HG03469 (cell line): ENCODE measurements around the gene TAOK1.

Experiments used
- ATAC-seq: cut with Tn5 transposase; IDR thresholded peaks from one replicate; pipeline ENCODE4 v1.9.1; 2021; ENCODE audit warnings: mild to moderate bottlenecking, moderate library complexity, moderate number of reproducible peaks; ENCODE audit not compliant: unreplicated experiment

The TAOK1 gene

GRCh38 chr17:29568331-29569244, 178.4 kb downstream of the TAOK1 start, which contains the start of gene TP53I13:
TSS of gene TP53I13 (plus strand) at chr17:29568701. CDS start at chr17:29568759, 58 bp downstream.
- ATAC-seq, result no peak

GRCh38 chr17:29569245-29569950, 179.2 kb downstream of the TAOK1 start:
- ATAC-seq, result no peak

- no peak for ATAC-seq
Measured at GRCh38 chr17:29570521-29570920, 180.4 kb downstream of the TAOK1 start.

GRCh38 chr17:29571486-29571882, 181.3 kb downstream of the TAOK1 start:
- ATAC-seq, result no peak

GRCh38 chr17:29571883-29572681, 181.9 kb downstream of the TAOK1 start:
- no peak for ATAC-seq

GRCh38 chr17:29572691-29573557, 182.8 kb downstream of the TAOK1 start:
- ATAC-seq, result no peak

GRCh38 chr17:29573558-29573869, 183.4 kb downstream of the TAOK1 start:
- no peak for ATAC-seq

- ATAC-seq, result no peak
Measured at GRCh38 chr17:29573871-29574731, 183.9 kb downstream of the TAOK1 start.

GRCh38 chr17:29574732-29575510, 184.8 kb downstream of the TAOK1 start:
- ATAC-seq, result no peak

GRCh38 chr17:29575511-29576213, 185.5 kb downstream of the TAOK1 start:
- ATAC-seq, result no peak

GRCh38 chr17:29576214-29577000, 186.2 kb downstream of the TAOK1 start:
- no peak for ATAC-seq

GRCh38 chr17:29577001-29577370, 186.8 kb downstream of the TAOK1 start:
- no peak for ATAC-seq

GRCh38 chr17:29577385-29578211, 187.4 kb downstream of the TAOK1 start:
- ATAC-seq, result no peak

- no peak for ATAC-seq
Measured at GRCh38 chr17:29578626-29579485, 188.7 kb downstream of the TAOK1 start.
